ENCODE results near the gene GRM3.

DNA sequence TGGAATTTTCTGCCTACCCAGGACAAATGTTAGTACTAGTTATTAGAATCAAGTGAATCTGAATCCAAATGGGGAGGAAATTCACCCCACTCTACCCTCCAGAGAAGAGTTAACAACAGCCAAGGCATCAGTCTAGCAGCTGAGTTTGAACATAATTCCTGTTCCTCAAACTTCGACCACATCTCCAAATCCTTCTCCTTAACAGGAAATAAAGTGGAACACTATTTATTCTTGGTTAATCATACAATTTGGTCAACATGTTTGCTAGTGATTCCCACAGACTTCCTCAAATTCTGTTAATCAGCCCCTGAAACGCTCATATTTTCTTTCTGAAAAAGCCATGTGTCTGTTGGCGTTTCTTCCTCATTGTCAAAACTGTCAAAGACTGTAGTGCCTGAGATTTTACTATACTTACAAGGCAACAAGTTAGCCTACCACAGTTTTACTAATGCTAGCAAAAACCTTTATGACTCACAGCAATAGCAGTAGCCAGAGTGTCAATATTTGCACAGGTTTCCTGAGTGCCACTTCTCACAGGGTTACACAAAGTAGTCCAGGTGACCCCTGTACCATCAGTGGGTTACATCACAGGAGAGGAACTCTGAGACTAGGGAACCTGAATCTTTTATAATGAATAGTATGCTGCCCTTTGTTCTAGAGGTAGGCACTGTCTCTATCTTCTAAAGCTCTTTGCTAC is 202.9 kb downstream of the GRM3 start:
- TF ChIP-seq, protein P1, sequence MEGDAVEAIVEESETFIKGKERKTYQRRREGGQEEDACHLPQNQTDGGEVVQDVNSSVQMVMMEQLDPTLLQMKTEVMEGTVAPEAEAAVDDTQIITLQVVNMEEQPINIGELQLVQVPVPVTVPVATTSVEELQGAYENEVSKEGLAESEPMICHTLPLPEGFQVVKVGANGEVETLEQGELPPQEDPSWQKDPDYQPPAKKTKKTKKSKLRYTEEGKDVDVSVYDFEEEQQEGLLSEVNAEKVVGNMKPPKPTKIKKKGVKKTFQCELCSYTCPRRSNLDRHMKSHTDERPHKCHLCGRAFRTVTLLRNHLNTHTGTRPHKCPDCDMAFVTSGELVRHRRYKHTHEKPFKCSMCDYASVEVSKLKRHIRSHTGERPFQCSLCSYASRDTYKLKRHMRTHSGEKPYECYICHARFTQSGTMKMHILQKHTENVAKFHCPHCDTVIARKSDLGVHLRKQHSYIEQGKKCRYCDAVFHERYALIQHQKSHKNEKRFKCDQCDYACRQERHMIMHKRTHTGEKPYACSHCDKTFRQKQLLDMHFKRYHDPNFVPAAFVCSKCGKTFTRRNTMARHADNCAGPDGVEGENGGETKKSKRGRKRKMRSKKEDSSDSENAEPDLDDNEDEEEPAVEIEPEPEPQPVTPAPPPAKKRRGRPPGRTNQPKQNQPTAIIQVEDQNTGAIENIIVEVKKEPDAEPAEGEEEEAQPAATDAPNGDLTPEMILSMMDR (IDR thresholded peaks at IDR 0.05): no peak
- TF ChIP-seq POLR2A (IDR thresholded peaks at IDR 0.05): no peak
- no peak for TF ChIP-seq POLR2AphosphoS5 (IDR thresholded peaks at IDR 0.05)

Data from breast epithelium (tissue), 3 donors.